NCI-H524 treated with DMSO at 0.1 percent for 48 hours (cell line): ENCODE measurements around the gene TPK1.
A peak's percentile ranks its signal among the peaks of the same experiment; 100 is the strongest.

ENCODE experiments used
- DNase-seq: peaks from one replicate; lab custom pipeline; 2025; lab: John Stamatoyannopoulos, UW

The TPK1 gene

GRCh38 chr7:144723301-144723700, 112.6 kb downstream of the TPK1 start:
- DNase-seq, result no peak

DNA sequence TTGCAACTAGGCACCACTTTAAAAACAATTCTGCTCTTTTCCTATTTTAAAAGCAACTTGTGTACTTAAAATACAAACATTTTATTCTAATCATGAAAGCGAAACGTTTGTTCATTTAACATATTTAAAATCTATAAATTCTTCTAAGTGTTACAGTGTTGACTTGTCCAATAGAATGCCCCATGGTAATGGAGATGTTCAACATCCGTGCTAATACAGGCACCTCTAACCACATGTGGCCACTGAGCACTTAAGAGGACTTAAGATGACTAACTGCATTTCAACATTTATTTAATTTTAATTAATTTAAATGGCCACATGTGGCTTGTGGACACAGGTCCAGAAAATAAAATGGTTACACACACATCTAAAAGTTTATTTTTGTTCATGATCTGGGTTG, 115.1 kb downstream of the TPK1 start:
- no peak for DNase-seq

DNA sequence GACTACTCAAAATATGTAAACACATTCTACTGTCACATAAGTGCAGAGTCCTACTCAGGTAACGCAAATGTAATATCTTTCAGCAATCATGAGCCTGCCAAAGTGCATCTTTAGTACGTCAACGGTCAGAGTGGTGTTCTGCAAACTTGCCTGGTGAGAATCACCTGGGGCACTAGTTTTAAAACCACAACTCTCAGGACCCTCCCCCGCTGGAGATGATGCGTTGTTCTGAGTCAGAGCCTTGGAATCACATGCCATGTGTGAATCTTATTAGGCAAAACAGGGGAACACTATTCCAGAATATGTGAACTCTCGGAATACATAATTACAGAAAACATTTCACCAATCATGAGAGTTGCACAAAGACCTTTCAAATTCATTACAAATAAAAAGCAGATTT, 115.7 kb downstream of the TPK1 start:
- no peak for DNase-seq

DNA sequence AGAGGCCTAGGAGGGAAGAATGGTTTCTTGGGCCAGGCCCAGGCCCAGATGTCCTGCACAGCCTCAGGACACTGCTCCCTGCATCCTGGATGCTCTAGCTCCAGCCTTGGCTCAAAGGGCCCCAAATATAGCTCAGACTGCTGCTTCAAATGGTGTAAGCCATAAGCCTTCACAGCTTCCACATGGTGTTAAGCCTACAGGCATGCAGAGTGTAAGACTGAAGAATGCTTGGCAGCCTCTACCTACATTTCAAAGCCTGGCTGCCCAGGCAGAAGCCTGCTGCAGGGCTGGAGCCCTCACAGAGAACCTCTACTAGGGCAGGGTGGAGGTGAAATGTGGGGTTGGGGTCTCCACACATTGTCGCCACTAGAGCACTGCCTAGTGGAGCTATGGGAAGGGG, 118.1 kb downstream of the TPK1 start:
- no peak for DNase-seq

GRCh38 chr7:144713850-144714249, 122.0 kb downstream of the TPK1 start:
- DNase-seq, result no peak

- DNase-seq, result no peak
Observed at GRCh38 chr7:144710791-144711190, 125.1 kb downstream of the TPK1 start.

DNA sequence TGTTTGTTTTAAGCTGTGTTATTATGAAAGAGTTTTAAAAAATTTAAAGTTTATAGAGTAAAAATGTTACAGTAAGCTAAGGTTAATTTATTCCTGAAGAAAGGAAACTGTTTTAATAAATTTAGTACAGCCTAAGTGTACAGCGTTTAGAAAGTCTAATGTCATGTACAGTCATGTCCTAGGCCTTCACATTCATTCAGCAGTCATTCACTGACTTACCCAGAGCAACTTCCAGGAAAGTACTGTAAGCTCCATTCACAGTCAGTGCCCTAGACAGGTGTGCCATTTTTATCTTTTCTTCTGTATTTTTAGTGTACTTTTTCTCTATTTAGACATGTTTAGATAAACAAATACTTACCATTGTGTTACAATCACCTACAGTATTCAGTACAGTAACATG, 126.8 kb downstream of the TPK1 start:
- no peak for DNase-seq

DNA sequence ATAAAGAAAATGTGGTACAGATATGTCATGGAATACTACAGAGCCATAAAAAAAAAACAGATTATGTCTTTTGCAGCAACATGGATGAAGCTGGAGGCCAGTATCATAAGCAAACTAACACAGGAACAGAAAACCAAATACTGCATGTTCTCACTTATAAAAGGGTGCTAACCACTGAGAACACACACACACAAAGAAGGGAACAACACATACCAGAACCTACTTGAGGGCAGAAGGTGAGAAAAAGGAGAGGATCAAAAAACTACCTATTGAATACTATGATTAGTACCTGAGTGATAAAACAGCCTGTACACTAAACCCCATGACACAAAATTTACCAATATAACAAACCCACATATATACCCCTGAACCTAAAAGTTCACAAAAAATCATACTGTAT, 144.6 kb downstream of the TPK1 start:
- no peak for DNase-seq

- DNase-seq, result no peak
Observed at GRCh38 chr7:144682581-144683280, 153.1 kb downstream of the TPK1 start.

DNA sequence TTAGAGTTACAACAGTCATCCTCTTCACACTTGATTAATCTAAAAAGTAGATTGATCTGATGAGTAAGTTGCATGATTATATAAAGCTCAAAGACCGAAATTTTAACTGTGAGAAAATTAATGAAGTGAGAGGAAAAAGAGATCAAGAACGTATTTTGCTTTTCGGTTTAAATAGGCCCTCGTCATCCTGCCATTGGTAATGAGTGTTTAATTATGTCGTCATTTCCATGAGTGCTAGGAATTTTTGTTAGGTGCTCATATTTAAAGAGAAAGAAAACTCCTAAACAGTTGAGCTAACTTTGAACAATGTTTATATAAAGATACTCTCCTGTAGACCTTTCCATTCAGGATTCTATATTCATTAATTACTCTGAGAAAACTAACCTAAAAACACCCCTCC, 159.4 kb downstream of the TPK1 start:
- no peak for DNase-seq

GRCh38 chr7:144674550-144674949, 161.3 kb downstream of the TPK1 start:
- DNase-seq, result no peak

GRCh38 chr7:144672869-144673268, 163.0 kb downstream of the TPK1 start:
- DNase-seq, result no peak

- DNase-seq, result no peak
Observed at GRCh38 chr7:144671429-144671828, 164.4 kb downstream of the TPK1 start.

DNA sequence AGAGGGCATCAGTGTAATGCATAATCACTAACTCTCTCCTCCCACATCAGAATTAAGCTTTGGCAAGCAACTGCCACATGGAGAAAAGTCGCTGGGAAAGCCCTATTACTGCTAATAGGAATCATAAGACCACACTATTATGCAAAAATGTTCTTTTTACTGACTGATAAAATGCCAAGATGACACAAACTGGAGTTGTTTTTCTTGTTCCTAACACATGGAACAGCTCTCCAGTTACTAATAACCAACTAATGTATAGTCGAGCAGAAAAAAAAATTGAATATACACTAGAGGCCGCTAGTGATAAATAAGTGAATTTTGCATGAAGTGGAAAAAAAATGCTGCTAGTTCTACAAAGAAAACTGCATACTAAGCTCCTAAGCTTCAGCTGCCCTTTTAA, 165.6 kb downstream of the TPK1 start:
- peak; percentile 9 for DNase-seq

- DNase-seq, result no peak
Observed at GRCh38 chr7:144668503-144668902, 167.3 kb downstream of the TPK1 start.

- no peak for DNase-seq
Observed at GRCh38 chr7:144665689-144666381, 170.0 kb downstream of the TPK1 start.

- no peak for DNase-seq
Observed at GRCh38 chr7:144659211-144659610, 176.6 kb downstream of the TPK1 start.

- no peak for DNase-seq
Observed at GRCh38 chr7:144656965-144657517, 178.8 kb downstream of the TPK1 start.

GRCh38 chr7:144653449-144653848, 182.4 kb downstream of the TPK1 start:
- DNase-seq, result no peak

GRCh38 chr7:144650439-144650838, 185.4 kb downstream of the TPK1 start:
- DNase-seq, result no peak

GRCh38 chr7:144649120-144649519, 186.7 kb downstream of the TPK1 start:
- DNase-seq, result no peak

- no peak for DNase-seq
Observed at GRCh38 chr7:144641389-144642044, 194.3 kb downstream of the TPK1 start.

- DNase-seq, result no peak
Observed at GRCh38 chr7:144632724-144633123, 203.1 kb downstream of the TPK1 start.
